DMS 273 (cell line): Measurements from ENCODE around the gene RSU1.

ENCODE experiments used
- DNase-seq: peaks from one replicate; lab custom pipeline; 2025; ENCODE audit not compliant: unreplicated experiment; lab: John Stamatoyannopoulos, UW

RSU1 gene

GRCh38 chr10:16611037-16611436 is 206.2 kb downstream of the RSU1 start:
- no peak for DNase-seq

- no peak for DNase-seq
Observed at GRCh38 chr10:16609211-16609610, 208.0 kb downstream of the RSU1 start.

GRCh38 chr10:16606923-16607322 is 210.3 kb downstream of the RSU1 start:
- DNase-seq = no peak

- no peak for DNase-seq
Observed at GRCh38 chr10:16606421-16606820, 210.8 kb downstream of the RSU1 start.

- DNase-seq = no peak
Observed at GRCh38 chr10:16603308-16603707, 213.9 kb downstream of the RSU1 start.

- DNase-seq = no peak
Observed at GRCh38 chr10:16602104-16602775, 215.0 kb downstream of the RSU1 start.

GRCh38 chr10:16599662-16600061 is 217.6 kb downstream of the RSU1 start:
- DNase-seq = no peak

GRCh38 chr10:16597656-16598055 is 219.6 kb downstream of the RSU1 start:
- no peak for DNase-seq

GRCh38 chr10:16592378-16592777 is 224.8 kb downstream of the RSU1 start:
- DNase-seq = no peak

- DNase-seq = no peak
Observed at GRCh38 chr10:16586358-16587138, 230.7 kb downstream of the RSU1 start.

GRCh38 chr10:16585103-16585502 is 232.1 kb downstream of the RSU1 start:
- no peak for DNase-seq

- DNase-seq = peak; percentile 1
Observed at GRCh38 chr10:16583382-16583781, 233.8 kb downstream of the RSU1 start.

GRCh38 chr10:16581202-16581601 is 236.0 kb downstream of the RSU1 start:
- DNase-seq = no peak

- no peak for DNase-seq
Observed at GRCh38 chr10:16570731-16571130, 246.5 kb downstream of the RSU1 start.

- no peak for DNase-seq
Observed at GRCh38 chr10:16566202-16566805, 250.9 kb downstream of the RSU1 start.

- no peak for DNase-seq
Observed at GRCh38 chr10:16565604-16566003, 251.6 kb downstream of the RSU1 start.

GRCh38 chr10:16562891-16563290 is 254.3 kb downstream of the RSU1 start:
- DNase-seq = no peak

- DNase-seq = no peak
Observed at GRCh38 chr10:16559236-16559773, 257.9 kb downstream of the RSU1 start.

GRCh38 chr10:16547973-16548372 is 269.3 kb downstream of the RSU1 start:
- DNase-seq = no peak

GRCh38 chr10:16545116-16545736 is 272.0 kb downstream of the RSU1 start:
- peak; percentile 79 for DNase-seq

- DNase-seq = no peak
Observed at GRCh38 chr10:16544591-16544990, 272.6 kb downstream of the RSU1 start.
